ENCODE data around the gene TNNT1. TPM values are rescaled to one million over a fixed set of nuclear protein-coding genes. Genes with fewer than 3 reads are reported as not detected.

TNNT1 gene
- polyA plus RNA-seq, 1 of the 3 experiments (the other 2 are of a cell fraction), result 39.5 TPM

DNA sequence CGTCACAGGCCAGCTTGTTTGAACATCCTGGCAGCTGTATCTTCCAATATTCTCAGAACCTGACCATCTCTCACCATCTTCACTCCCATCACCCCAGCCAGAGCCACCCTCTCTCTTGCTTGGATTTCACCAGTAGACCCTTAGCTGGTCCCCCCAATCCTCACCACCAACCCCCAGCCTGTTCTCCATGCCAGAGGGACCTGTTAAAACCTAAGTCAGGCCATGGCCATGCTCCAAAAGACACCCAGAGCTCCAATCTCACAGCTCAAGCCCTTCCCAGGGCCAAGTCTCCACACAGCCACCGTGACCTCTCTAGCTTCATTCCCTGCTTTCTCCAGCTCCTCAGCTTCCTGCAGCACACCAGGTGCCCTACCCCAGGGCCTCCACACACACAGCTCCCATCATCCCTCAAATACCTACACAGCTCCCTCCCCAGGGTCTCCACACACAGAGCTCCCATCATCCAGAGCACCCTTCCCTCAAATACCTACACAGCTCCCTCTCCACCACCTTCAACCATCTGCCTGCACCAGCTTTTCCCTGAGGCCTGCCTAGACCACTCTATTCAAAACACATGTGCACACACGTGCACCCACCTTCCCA is 59.6 kb downstream of the TNNT1 start:
- Histone ChIP-seq H3K9ac (no peak overlapping the region), H3K4me2 (no peak overlapping the region), H3K27me3 (ENCODE audit: insufficient read depth) (no peaks in the 10 kb centered on the region), H3K9me3 (no peaks in the 10 kb centered on the region), H2AFZ (ENCODE audit: low read depth) (no peak overlapping the region), H3K27ac (ENCODE audit: low read depth in 2 of 2, low read length in 1 of 2) (no peak overlapping the region), H4K20me1 (ENCODE audit: insufficient read depth) (peaks cover 17% of the 10 kb centered on the region), H3K9me2 (no peaks in the 10 kb centered on the region), H3K79me2 (ENCODE audit: insufficient read depth) (no peaks in the 10 kb centered on the region), H3K36me3 (replicated peaks in 1 of 2; ENCODE audit: control insufficient read depth in 1 of 2, insufficient read depth in 2 of 2, low read length in 1 of 2) (peaks cover 0 to 17% of the 10 kb centered on the region in 2 experiments), H3F3A (replicated peaks; ENCODE audit: insufficient read depth) (peaks cover 21% of the 10 kb centered on the region), H3K4me1 (ENCODE audit: control insufficient read depth in 1 of 2, insufficient read depth in 2 of 2, low read depth in 1 of 2, low read length in 1 of 2) (peaks cover 5 to 18% of the 10 kb centered on the region in 2 experiments; a peak in 1 of 4 replicates), H3K4me3 (ENCODE audit: low read depth in 2 of 2, low read length in 1 of 2) (no peak overlapping the region)
- 93% methylated on average over 3 of the region's 3 CpGs for WGBS (ENCODE audit: low lambda C conversion rate)
- TF ChIP-seq GABPA (IDR thresholded peaks at IDR 0.05; ENCODE audit: low read depth) (no peak), YY1 (IDR thresholded peaks at IDR 0.05; ENCODE audit: low read depth) (no peak), POLR2AphosphoS5 (IDR thresholded peaks at IDR 0.05; ENCODE audit: low read depth, low read length) (no peak), TEAD4 (IDR thresholded peaks at IDR 0.05; ENCODE audit: borderline replicate concordance, insufficient read depth) (no peak), RFX5 (IDR thresholded peaks at IDR 0.05; ENCODE audit: low read length) (no peak), NRF1 (IDR thresholded peaks at IDR 0.05; ENCODE audit: low read depth, low read length) (no peak), NFIC (IDR thresholded peaks at IDR 0.05; ENCODE audit: borderline replicate concordance) (no peak), MEF2A (IDR thresholded peaks at IDR 0.05; ENCODE audit: borderline replicate concordance, low read depth) (no peak), SMC3 (IDR thresholded peaks at IDR 0.05; ENCODE audit: low read depth, low read length) (no peak)
- TF ChIP-seq, protein P1, sequence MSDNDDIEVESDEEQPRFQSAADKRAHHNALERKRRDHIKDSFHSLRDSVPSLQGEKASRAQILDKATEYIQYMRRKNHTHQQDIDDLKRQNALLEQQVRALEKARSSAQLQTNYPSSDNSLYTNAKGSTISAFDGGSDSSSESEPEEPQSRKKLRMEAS (IDR thresholded peaks at IDR 0.05; ENCODE audit: low read depth), result no peak
- TF ChIP-seq, protein P2, sequence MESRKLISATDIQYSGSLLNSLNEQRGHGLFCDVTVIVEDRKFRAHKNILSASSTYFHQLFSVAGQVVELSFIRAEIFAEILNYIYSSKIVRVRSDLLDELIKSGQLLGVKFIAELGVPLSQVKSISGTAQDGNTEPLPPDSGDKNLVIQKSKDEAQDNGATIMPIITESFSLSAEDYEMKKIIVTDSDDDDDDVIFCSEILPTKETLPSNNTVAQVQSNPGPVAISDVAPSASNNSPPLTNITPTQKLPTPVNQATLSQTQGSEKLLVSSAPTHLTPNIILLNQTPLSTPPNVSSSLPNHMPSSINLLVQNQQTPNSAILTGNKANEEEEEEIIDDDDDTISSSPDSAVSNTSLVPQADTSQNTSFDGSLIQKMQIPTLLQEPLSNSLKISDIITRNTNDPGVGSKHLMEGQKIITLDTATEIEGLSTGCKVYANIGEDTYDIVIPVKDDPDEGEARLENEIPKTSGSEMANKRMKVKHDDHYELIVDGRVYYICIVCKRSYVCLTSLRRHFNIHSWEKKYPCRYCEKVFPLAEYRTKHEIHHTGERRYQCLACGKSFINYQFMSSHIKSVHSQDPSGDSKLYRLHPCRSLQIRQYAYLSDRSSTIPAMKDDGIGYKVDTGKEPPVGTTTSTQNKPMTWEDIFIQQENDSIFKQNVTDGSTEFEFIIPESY (IDR thresholded peaks at IDR 0.05; ENCODE audit: borderline replicate concordance, low read depth), result no peak
- TF ChIP-seq, protein P3, sequence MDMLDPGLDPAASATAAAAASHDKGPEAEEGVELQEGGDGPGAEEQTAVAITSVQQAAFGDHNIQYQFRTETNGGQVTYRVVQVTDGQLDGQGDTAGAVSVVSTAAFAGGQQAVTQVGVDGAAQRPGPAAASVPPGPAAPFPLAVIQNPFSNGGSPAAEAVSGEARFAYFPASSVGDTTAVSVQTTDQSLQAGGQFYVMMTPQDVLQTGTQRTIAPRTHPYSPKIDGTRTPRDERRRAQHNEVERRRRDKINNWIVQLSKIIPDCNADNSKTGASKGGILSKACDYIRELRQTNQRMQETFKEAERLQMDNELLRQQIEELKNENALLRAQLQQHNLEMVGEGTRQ (IDR thresholded peaks at IDR 0.05; ENCODE audit: borderline replicate concordance, low read depth, low read length), result no peak
- TF ChIP-seq, protein P4, sequence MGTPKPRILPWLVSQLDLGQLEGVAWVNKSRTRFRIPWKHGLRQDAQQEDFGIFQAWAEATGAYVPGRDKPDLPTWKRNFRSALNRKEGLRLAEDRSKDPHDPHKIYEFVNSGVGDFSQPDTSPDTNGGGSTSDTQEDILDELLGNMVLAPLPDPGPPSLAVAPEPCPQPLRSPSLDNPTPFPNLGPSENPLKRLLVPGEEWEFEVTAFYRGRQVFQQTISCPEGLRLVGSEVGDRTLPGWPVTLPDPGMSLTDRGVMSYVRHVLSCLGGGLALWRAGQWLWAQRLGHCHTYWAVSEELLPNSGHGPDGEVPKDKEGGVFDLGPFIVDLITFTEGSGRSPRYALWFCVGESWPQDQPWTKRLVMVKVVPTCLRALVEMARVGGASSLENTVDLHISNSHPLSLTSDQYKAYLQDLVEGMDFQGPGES (IDR thresholded peaks at IDR 0.05; ENCODE audit: low read depth, low read length), result no peak
- no peak for DNase-seq
- CTCF ChIA-PET, result interaction anchor here (0.7 to 4.0 kb wide), 16 partner anchors 9 to 548 kb away, joined by 3 to 38 read pairs (median 5); partner anchors contain the start of genes EPS8L1 and PPP1R12C
- POLR2A ChIA-PET, result no interaction called here
